Measurements from ENCODE around the gene PPDPF.

GRCh38 chr20:63471717-63471980 is 48.9 kb upstream of the PPDPF start:
- TF ChIP-seq CTCF (IDR thresholded peaks at IDR 0.05) (no peak), POLR2AphosphoS5 (IDR thresholded peaks at IDR 0.05) (no peak), POLR2A (IDR thresholded peaks at IDR 0.05) (no peak)
